ENCODE data around the gene RBM23. TPM values are rescaled to one million over a fixed set of nuclear protein-coding genes. Genes with fewer than 3 reads are reported as not detected.

Gene RBM23
- total and polyA plus RNA-seq, 9 of the 15 experiments (the other 6 are each of a cell fraction or from before 2014, with no cell fraction given): 46.0 to 102 (median 58.5) TPM

DNA sequence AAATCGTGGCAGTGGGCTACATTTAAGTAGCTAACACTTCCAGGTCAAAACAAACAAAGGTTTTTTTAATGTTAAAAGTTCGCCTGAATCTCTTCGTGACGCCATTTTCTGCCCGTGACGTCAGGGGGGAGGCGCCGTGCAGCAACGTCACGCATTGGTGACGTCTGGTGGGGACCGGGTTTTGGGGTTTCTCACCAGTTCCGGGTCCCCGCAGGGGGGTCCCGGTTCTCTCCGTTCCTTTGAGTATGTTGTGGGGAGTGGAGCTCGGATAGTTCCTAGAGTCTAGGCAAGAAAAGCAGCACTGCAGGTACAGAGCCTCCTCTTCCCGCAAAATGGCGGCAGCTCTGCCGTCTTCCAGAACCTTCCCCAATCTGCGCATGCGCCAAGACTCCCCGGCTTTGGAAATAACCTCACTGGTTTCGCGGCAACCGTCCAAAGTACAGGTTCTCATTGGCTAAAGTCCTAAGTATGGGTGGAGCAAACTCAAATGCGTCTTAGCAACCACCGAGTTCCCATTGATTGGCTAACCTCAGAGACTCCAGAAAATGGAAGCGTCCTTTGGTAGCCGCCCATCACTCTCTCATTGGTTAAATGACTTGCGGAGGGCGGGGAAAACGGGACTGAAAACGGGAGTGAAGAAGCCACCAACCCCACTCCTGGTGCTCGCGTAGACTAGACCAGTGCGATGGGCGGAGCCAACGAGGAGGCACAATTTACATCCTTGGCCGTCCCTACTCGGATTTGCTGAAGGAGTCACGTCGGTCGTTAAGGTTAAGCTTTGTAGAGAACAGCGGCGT is at the start of gene RBM23 (continued):
- no peak for TF ChIP-seq EZH2 (IDR thresholded peaks at IDR 0.05; ENCODE audit: borderline replicate concordance, low read depth, low read length)
- TF ChIP-seq, protein P1, sequence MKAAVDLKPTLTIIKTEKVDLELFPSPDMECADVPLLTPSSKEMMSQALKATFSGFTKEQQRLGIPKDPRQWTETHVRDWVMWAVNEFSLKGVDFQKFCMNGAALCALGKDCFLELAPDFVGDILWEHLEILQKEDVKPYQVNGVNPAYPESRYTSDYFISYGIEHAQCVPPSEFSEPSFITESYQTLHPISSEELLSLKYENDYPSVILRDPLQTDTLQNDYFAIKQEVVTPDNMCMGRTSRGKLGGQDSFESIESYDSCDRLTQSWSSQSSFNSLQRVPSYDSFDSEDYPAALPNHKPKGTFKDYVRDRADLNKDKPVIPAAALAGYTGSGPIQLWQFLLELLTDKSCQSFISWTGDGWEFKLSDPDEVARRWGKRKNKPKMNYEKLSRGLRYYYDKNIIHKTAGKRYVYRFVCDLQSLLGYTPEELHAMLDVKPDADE (conservative IDR thresholded peaks at IDR 0.05; ENCODE audit: control insufficient read depth, low read depth, low read length): no peak
- peak in 1 of 2 experiments; percentile 75; a peak in 2 of 4 replicates for TF ChIP-seq RCOR1 (IDR thresholded peaks at IDR 0.05; ENCODE audit: borderline replicate concordance in 1 of 2, low read depth in 2 of 2, low read length in 2 of 2)
- TF ChIP-seq, protein P2, sequence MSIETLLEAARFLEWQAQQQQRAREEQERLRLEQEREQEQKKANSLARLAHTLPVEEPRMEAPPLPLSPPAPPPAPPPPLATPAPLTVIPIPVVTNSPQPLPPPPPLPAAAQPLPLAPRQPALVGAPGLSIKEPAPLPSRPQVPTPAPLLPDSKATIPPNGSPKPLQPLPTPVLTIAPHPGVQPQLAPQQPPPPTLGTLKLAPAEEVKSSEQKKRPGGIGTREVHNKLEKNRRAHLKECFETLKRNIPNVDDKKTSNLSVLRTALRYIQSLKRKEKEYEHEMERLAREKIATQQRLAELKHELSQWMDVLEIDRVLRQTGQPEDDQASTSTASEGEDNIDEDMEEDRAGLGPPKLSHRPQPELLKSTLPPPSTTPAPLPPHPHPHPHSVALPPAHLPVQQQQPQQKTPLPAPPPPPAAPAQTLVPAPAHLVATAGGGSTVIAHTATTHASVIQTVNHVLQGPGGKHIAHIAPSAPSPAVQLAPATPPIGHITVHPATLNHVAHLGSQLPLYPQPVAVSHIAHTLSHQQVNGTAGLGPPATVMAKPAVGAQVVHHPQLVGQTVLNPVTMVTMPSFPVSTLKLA (conservative IDR thresholded peaks at IDR 0.05): peak in 1 of 2 experiments; percentile 77; a peak in 3 of 4 replicates
- peak; percentile 43 for TF ChIP-seq HNRNPLL (IDR thresholded peaks at IDR 0.05; ENCODE audit: low read depth, low read length, poor library complexity, severe bottlenecking)
- TF ChIP-seq, protein P3, sequence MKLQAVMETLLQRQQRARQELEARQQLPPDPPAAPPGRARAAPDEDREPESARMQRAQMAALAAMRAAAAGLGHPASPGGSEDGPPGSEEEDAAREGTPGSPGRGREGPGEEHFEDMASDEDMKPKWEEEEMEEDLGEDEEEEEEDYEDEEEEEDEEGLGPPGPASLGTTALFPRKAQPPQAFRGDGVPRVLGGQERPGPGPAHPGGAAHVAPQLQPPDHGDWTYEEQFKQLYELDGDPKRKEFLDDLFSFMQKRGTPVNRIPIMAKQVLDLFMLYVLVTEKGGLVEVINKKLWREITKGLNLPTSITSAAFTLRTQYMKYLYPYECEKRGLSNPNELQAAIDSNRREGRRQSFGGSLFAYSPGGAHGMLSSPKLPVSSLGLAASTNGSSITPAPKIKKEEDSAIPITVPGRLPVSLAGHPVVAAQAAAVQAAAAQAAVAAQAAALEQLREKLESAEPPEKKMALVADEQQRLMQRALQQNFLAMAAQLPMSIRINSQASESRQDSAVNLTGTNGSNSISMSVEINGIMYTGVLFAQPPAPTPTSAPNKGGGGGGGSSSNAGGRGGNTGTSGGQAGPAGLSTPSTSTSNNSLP (IDR thresholded peaks at IDR 0.05; ENCODE audit: borderline replicate concordance, low read depth, low read length): no peak
- no peak for TF ChIP-seq GABPB2 (CRISPR knock-in tag; conservative IDR thresholded peaks at IDR 0.05)
- TF ChIP-seq, protein P4, sequence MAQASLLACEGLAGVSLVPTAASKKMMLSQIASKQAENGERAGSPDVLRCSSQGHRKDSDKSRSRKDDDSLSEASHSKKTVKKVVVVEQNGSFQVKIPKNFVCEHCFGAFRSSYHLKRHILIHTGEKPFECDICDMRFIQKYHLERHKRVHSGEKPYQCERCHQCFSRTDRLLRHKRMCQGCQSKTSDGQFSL (CRISPR knock-in tag; IDR thresholded peaks at IDR 0.05): no peak
- TF ChIP-seq, protein P4 (tag; IDR thresholded peaks at IDR 0.05): no peak
- TF ChIP-seq, protein P5, sequence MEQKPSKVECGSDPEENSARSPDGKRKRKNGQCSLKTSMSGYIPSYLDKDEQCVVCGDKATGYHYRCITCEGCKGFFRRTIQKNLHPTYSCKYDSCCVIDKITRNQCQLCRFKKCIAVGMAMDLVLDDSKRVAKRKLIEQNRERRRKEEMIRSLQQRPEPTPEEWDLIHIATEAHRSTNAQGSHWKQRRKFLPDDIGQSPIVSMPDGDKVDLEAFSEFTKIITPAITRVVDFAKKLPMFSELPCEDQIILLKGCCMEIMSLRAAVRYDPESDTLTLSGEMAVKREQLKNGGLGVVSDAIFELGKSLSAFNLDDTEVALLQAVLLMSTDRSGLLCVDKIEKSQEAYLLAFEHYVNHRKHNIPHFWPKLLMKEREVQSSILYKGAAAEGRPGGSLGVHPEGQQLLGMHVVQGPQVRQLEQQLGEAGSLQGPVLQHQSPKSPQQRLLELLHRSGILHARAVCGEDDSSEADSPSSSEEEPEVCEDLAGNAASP (IDR thresholded peaks at IDR 0.05): no peak
- TF ChIP-seq IFI16 (CRISPR knock-in tag; IDR thresholded peaks at IDR 0.05): no peak
- no peak for TF ChIP-seq PURB (CRISPR knock-in tag; IDR thresholded peaks at IDR 0.05; ENCODE audit: low read depth)
- TF ChIP-seq ASH1L (IDR thresholded peaks at IDR 0.05; ENCODE audit: borderline replicate concordance, low read depth, partially characterized antibody): no peak
- no peak for TF ChIP-seq MYNN (IDR thresholded peaks at IDR 0.05)
- TF ChIP-seq MYNN (CRISPR knock-in tag; IDR thresholded peaks at IDR 0.05): no peak
- TF ChIP-seq HDGF (IDR thresholded peaks at IDR 0.05): no peak
- no peak for TF ChIP-seq SIRT6 (IDR thresholded peaks at IDR 0.05; ENCODE audit: low read depth, low read length)
- 0 out of 2 replicates have a peak, but pooled peaks have one; percentile 15 for TF ChIP-seq CCAR2 (IDR thresholded peaks at IDR 0.05; ENCODE audit: low read depth, low read length)
- no peak for TF ChIP-seq NFE2L1 (tag; IDR thresholded peaks at IDR 0.05; ENCODE audit: borderline replicate concordance, low read depth)

All from K562 (cell line).